ENCODE data around the gene ZNF488.

DNA sequence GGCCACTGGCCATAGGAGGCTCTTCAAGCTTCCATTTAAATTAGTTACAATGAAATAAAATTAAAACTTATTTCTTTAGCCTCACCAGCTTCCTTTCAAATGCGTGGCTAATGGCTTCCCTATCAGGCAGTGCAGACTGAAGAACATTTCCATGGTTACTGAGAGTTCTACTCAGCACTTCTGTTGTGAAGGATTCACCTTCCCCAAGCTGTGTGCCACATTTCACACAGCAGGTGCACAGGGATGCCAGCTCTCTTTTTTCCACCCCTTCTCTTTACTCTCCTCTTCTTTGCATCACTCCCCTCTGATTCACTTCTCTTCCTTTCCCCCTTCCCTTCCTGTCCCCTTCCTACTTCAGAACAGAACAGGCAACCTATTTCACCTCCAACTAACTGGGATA, 61.0 kb downstream of the ZNF488 start:
- TF ChIP-seq EZH2 (IDR thresholded peaks at IDR 0.05) (no peak), POLR2AphosphoS5 (IDR thresholded peaks at IDR 0.05; ENCODE audit: borderline replicate concordance, low read depth, low read length) (no peak), FOXP2 (optimal IDR thresholded peaks at IDR 0.05; ENCODE audit: control extremely low read depth, extremely low read length, insufficient read depth) (no peak)

Data from SK-N-MC (cell line).